Thymus (tissue), 11 donors: Measurements from ENCODE around the gene ULK4. TPM values are rescaled to one million over a fixed set of nuclear protein-coding genes. Genes with fewer than 3 reads are reported as not detected.
"Not testable (repeated sequence)": the region's sequence is repeated elsewhere in the genome, so short reads cannot be mapped to it uniquely, and the experiment has no call there.

Experiments used
- DNase-seq, 9 donors: peaks; one replicate each; pipeline ENCODE4 v3.0.0-alpha.2; 2013; ENCODE audit warnings: low spot score in 9 of 9, low read depth in 6 of 9, missing footprints in 1 of 9
- H3K27ac ChIP-seq, 2 donors: one replicate each; pipeline ENCODE4 v1.5.1; 2013; ENCODE audit warnings: control low read depth in 1 of 2, low read depth in 1 of 2, low read length in 1 of 2, mild to moderate bottlenecking in 1 of 2, moderate library complexity in 1 of 2
- H3K27me3 ChIP-seq, 2 donors: one replicate each; pipeline ENCODE4 v1.5.1; 2013; ENCODE audit warnings: low read length in 1 of 2; ENCODE audit not compliant: control insufficient read depth in 2 of 2, insufficient read depth in 1 of 2
- H3K36me3 ChIP-seq, 2 donors: one replicate each; pipeline ENCODE4 v1.5.1; 2013; ENCODE audit warnings: low read length in 1 of 2, mild to moderate bottlenecking in 1 of 2, moderate library complexity in 1 of 2; ENCODE audit not compliant: control insufficient read depth in 2 of 2, insufficient read depth in 2 of 2
- H3K4me1 ChIP-seq, 2 donors: one replicate each; pipeline ENCODE4 v1.5.1; 2013; ENCODE audit warnings: low read length in 2 of 2; ENCODE audit not compliant: control insufficient read depth in 2 of 2, insufficient read depth in 2 of 2
- H3K4me3 ChIP-seq, 2 donors: one replicate each; pipeline ENCODE4 v1.5.1; 2013; ENCODE audit warnings: low read length in 2 of 2, control low read depth in 1 of 2, mild to moderate bottlenecking in 1 of 2
- H3K9me3 ChIP-seq, 2 donors: one replicate each; pipeline ENCODE4 v1.5.1; 2013; ENCODE audit warnings: low read length in 1 of 2, mild to moderate bottlenecking in 1 of 2; ENCODE audit not compliant: control insufficient read depth in 2 of 2, insufficient read depth in 1 of 2
- WGBS: extraction: QIAGEN DNeasy Blood & Tissue Kit; methylation state at CpG from one replicate; pipeline ENCODE4 v1.1.7; 2013; 5-methylcytosine and 5-hydroxymethylcytosine counted together
- polyA plus RNA-seq: library from polyadenylated mRNA; stranded (reverse); fragments of 200-250 nt; gene quantifications from one replicate; pipeline ENCODE4 v1.2.3, GENCODE V29; 2013
- total RNA-seq: library from RNA; stranded (reverse); fragments of 120-200 nt; gene quantifications from one replicate; pipeline ENCODE4 v1.2.4, GENCODE V29; 2013
- donor health status: healthy.

ULK4 gene
- total and polyA plus RNA-seq, 2 donors, result 3.4 to 6.3 TPM

GRCh38 chr3:41464401-41464800, 497.5 kb downstream of the ULK4 start:
- DNase-seq, result no peak
- 96% methylated on average over 2 of the region's 2 CpGs for WGBS
- Histone ChIP-seq H3K36me3 (no peaks in the 10 kb centered on the region), H3K4me3 (no peak overlapping the region), H3K27ac (no peak overlapping the region), H3K4me1 (no peaks in the 10 kb centered on the region), H3K27me3 (no peaks in the 10 kb centered on the region), H3K9me3 (no peaks in the 10 kb centered on the region)

- no peaks in the 10 kb centered on the region for H3K4me1 ChIP-seq
- WGBS, result 92% methylated on average over 2 of the region's 2 CpGs
- no peaks in the 10 kb centered on the region for H3K36me3 ChIP-seq
- no peak overlapping the region for H3K4me3 ChIP-seq
- H3K27ac ChIP-seq, result no peak overlapping the region
- DNase-seq, result no peak
- no peaks in the 10 kb centered on the region for H3K9me3 ChIP-seq
- no peaks in the 10 kb centered on the region for H3K27me3 ChIP-seq
These were observed 499.7 kb downstream of the ULK4 start for GRCh38 chr3:41462103-41462691.

DNA sequence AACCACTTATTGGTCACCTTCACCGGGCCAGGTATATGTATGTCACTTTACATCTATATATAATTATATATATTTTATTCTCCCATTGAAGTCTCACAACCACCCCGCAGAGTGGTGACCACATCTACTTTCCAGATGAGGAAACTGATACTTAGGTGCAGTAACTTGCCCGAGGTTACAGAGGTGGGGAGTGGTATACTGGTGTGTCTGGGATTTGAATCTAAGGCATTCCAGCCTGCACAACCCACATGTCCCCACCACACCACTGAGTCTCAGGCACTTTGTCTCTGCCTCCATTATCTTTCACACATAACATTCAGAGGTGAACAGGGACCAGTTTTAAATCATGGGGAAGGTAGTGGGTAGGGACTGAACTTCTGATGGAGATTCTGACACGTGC, 501.2 kb downstream of the ULK4 start:
- DNase-seq, result no peak
- H3K27me3 ChIP-seq, result no peaks in the 10 kb centered on the region
- WGBS, result 93% methylated on average over 4 of the region's 4 CpGs
- H3K9me3 ChIP-seq, result no peaks in the 10 kb centered on the region
- no peaks in the 10 kb centered on the region for H3K4me1 ChIP-seq
- no peak overlapping the region for H3K27ac ChIP-seq
- no peak overlapping the region for H3K4me3 ChIP-seq
- no peaks in the 10 kb centered on the region for H3K36me3 ChIP-seq

GRCh38 chr3:41457176-41457575, 504.7 kb downstream of the ULK4 start:
- H3K27me3 ChIP-seq, result no peaks in the 10 kb centered on the region
- no peak for DNase-seq
- no peaks in the 10 kb centered on the region for H3K36me3 ChIP-seq
- H3K27ac ChIP-seq, result no peak overlapping the region
- H3K4me3 ChIP-seq, result no peak overlapping the region
- 84% methylated on average over 4 of the region's 4 CpGs for WGBS
- no peaks in the 10 kb centered on the region for H3K4me1 ChIP-seq
- no peaks in the 10 kb centered on the region for H3K9me3 ChIP-seq

GRCh38 chr3:41456162-41456561, 505.7 kb downstream of the ULK4 start:
- Histone ChIP-seq H3K9me3 (no peaks in the 10 kb centered on the region), H3K4me1 (no peaks in the 10 kb centered on the region), H3K4me3 (no peak overlapping the region), H3K27ac (no peak overlapping the region), H3K36me3 (no peaks in the 10 kb centered on the region), H3K27me3 (no peaks in the 10 kb centered on the region)
- DNase-seq, result no peak
- WGBS, result over 99% methylated on average over 2 of the region's 2 CpGs

- 98% methylated on average over 1 of the region's 1 CpG for WGBS
- DNase-seq, H3K9me3 ChIP-seq, H3K27me3 ChIP-seq, H3K27ac ChIP-seq, H3K4me1 ChIP-seq, H3K36me3 ChIP-seq, H3K4me3 ChIP-seq: not testable (repeated sequence)
These were observed 508.3 kb downstream of the ULK4 start for GRCh38 chr3:41453618-41454017.

DNA sequence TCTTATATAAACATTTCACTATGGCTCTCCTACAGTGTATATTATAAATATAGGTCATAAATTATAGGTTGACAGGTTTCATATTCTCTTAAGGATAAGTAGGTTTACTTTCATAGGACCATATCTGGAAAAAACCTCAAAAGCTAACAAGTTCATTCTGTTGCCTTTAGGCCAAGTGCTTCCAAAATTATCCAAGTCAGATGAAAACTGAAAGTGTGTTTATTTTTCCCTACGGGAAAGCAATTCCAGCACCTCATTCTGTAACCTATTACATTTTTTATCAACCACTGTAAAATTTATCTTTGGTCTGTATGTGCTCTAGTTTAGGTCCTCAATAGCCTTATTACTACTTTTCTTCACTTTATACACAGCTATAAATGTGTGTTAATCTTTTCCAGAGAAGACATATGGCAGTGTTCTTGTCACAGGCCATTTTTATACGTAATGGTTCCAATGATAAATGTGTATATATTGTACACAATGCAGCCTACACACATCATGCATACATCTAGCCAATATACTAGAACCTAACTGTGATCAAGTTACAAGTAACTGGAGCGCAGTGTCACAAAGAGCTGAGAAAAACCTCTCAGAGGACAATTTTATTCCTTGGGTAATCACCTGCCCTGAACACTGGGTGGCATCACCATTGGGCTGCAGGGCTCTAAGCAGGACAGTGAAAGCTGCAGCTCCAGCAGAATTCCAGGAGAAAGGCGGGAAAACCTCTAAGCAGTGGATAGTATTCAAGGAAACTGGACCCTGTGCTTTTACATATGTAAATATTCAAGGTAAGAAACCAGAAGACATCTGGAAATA, 511.3 kb downstream of the ULK4 start:
- H3K27ac ChIP-seq, result no peak overlapping the region
- no peaks in the 10 kb centered on the region for H3K4me1 ChIP-seq
- no peak overlapping the region for H3K4me3 ChIP-seq
- no peak for DNase-seq
- no peaks in the 10 kb centered on the region for H3K36me3 ChIP-seq
- WGBS, result 94% methylated on average over 4 of the region's 4 CpGs
- H3K9me3 ChIP-seq, result no peaks in the 10 kb centered on the region
- no peaks in the 10 kb centered on the region for H3K27me3 ChIP-seq

GRCh38 chr3:41448396-41448795, 513.5 kb downstream of the ULK4 start:
- no peak overlapping the region for H3K27ac ChIP-seq
- H3K36me3 ChIP-seq, result no peaks in the 10 kb centered on the region
- no peak overlapping the region for H3K4me3 ChIP-seq
- WGBS, result 84% methylated on average over 4 of the region's 4 CpGs
- no peaks in the 10 kb centered on the region for H3K27me3 ChIP-seq
- H3K4me1 ChIP-seq, result no peaks in the 10 kb centered on the region
- H3K9me3 ChIP-seq, result no peaks in the 10 kb centered on the region
- no peak for DNase-seq

DNA sequence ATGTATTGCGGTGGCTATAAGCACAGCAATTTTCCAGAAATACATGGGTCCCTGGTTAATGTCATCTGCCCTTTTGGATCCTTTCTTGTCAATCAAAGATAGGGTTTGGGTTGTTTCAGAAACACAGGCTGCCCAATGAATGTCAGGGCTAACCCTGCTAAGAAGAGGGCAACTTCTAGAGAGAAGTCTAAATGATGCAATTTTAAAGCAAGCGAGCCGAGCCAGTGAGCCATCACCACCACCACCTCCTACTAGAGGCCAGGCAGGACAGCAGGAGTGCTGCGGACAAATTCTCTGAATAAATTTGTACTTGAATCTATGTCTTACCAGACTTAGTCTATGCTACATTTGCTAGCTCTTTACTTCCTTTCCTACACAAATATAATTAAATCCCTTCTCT, 514.2 kb downstream of the ULK4 start:
- DNase-seq, result no peak
- Histone ChIP-seq H3K27me3 (no peaks in the 10 kb centered on the region), H3K36me3 (no peaks in the 10 kb centered on the region), H3K4me1 (no peaks in the 10 kb centered on the region), H3K9me3 (no peaks in the 10 kb centered on the region), H3K27ac (no peak overlapping the region), H3K4me3 (no peak overlapping the region)
- WGBS, result 98% methylated on average over 4 of the region's 4 CpGs
